Skeletal muscle cell (primary cell): Measurements from ENCODE around the gene RTCA.
"Not testable (repeated sequence)": the region's sequence is repeated elsewhere in the genome, so short reads cannot be mapped to it uniquely, and the experiment has no call there.

Experiments used
- DNase-seq: peaks from one replicate; pipeline ENCODE4 v3.0.0-alpha.2; 2010; ENCODE audit warnings: low read depth
- H3K4me3 ChIP-seq: 2 replicates; pipeline ENCODE4 v1.5.1; 2011; ENCODE audit warnings: low read depth, mild to moderate bottlenecking, control low read depth, low read length, moderate library complexity

RTCA gene

DNA sequence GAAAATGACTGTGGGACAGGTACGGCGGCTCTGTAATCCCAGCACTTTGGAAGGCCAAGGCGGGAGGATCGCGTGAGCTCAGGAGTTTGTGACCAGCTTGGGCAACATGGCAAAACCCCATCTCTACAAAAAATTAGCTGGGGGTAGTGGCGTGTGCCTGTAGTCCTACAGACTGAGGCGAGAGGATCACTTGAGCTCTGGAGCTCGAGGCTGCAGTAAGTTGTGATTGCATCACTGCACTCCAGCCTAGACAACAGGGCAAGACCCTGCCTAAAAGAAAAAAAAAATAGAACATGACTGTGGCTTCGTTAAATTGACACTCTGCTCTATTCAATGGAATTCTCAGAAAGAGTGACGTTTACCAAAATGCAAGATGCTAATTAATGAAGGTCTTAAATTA is 12.5 kb upstream of the RTCA start:
- no peak for DNase-seq
- no peak overlapping the region for H3K4me3 ChIP-seq

DNA sequence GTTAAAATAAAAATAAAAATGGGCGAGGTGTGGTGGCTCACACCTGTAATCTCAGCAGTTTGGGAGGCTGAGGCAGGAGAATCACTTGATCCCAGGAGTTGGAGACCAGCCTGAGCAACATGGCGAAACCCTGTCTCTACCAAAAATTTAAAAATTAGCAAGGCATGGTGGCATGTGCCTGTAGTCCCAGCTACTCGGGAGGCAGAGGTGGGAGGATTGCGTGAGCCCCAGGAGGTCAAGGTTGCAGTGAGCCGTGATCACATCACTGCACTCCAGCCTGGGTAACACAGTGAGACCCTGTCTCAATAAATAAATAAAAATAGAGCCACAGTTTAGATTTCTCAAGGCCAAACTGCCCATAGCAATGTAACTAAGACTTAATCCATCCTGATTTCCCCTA is 9.7 kb upstream of the RTCA start:
- H3K4me3 ChIP-seq, DNase-seq: not testable (repeated sequence)

DNA sequence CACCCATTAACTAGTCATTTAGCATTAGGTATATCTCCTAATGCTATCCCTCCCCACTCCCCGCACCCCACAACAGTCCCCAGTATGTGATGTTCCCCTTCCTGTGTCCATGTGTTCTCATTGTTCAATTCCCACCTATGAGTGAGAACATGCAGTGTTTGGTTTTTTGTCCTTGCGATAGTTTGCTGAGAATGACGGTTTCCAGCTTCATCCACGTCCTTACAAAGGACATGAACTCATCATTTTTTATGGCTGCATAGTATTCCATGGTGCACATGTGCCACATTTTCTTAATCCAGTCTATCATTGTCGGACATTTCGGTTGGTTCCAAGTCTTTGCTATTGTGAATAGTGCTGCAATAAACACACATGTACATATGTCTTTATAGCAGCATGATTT is 7.6 kb upstream of the RTCA start:
- not testable (repeated sequence) for H3K4me3 ChIP-seq, DNase-seq

DNA sequence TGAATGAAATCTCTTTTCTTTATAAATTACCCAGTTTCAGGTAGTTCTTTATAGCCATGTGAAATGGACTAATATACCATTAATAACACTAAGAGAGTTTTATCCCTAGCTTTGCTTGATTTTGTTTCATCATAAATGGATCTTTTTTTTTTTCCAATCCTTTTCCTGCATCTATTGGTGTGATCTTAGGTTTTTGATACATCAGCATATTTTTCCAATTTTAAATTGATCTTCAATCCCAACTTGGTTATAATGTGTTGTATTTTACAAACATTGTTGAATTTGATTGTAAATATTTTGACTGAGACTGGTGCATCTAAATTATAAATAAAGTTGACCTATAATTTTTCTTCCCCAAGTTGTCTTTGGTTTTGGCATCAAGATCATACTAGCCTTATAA is 4.3 kb upstream of the RTCA start:
- no peak overlapping the region for H3K4me3 ChIP-seq
- DNase-seq = no peak

DNA sequence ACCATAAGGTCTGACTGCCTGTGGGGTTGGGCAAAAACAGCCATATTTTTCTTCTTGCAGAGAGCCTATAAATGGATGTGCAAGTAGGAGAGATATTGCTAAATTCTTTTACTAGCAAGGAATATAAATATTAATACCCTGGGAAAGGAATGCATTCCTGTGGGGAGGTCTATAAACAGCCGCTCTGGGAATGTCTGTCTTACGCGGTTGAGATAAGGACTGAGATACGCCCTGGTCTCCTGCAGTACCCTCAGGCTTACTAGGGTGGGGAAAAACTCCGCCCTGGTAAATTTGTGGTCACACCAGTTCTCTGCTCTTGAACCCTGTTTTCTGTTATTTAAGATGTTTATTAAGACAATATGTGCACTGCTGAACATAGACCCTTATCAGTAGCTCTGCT is 1.9 kb upstream of the RTCA start:
- not testable (repeated sequence) for DNase-seq, H3K4me3 ChIP-seq

DNA sequence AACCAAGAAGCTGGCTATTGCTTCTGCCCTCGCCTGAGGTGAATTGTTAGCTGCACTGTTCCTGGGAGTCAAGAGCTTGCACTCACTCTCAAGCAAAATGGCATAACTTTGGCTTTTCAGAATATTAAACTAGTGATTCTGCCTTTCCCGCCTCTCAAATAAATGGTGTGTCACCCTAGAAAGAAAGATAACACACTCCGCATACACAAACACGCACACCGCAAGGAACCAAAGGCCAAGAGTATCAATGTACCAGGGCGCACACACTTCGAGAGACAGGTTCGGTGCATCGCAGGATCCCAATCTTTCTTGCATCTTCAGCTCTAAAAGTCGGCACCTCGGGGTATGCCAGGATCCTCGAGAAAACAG is 470 bp upstream of the RTCA start:
- peak overlapping the region; percentile 96 for H3K4me3 ChIP-seq
- no peak for DNase-seq

DNA sequence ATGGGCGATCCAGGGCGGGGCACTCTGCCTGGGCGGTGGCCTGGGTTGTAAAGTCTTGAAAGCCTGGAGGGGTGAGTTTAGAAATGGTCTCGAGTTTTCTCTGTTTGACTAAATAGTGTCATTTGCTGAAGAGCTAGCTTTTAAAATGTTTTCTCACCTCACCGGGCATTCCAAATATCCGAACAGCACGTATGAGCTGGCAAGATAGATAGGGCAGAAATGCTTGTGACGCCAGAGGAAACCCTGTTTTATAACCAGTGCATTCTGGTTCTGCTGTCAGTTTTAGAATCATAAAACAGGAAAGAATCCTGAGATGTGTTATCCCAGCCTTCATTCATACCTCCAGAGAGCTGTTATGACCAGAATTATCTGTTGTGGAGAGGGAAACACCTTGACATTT is 725 bp downstream of the RTCA start:
- DNase-seq = no peak
- peak overlapping the region; percentile 96 for H3K4me3 ChIP-seq

DNA sequence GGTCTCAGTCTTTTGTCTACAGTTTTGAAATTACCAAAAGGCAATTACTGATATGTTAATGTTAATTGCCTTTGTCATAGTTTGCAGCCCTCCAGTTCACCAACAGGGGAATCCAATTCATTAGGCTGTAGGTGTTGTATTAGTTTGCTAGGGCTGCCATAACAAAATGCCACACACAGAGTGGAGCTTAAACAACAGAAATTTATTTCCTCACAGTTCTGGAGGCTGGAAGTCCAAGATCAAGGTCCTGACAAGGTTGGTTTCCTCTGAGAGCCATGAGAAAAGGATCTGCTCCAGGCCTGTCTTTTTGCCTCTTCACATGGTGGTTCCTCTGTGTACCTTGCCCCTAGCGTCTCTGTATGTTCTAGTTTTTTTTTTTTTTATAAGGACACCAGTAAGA is 1.3 kb downstream of the RTCA start:
- H3K4me3 ChIP-seq = peak overlapping the region; percentile 96
- no peak for DNase-seq

DNA sequence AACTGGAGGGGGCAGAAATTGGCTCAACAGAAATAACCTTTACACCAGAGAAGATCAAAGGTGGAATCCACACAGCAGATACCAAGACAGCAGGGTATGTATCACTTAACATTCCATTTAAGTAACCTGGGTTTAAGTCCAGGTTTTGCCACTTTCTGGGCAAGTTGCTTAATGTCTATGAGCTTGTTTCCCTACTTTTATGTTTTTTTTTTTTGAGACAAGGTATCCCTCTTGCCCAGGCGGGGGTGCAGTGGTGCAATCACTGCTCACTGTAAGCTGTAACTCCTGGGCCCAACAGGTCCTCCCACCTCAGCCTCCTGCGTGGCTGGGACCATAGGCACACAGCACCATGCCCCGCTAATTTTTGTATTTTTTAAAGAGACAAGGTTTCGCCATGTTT is 2.2 kb downstream of the RTCA start:
- no peak overlapping the region for H3K4me3 ChIP-seq
- no peak for DNase-seq

DNA sequence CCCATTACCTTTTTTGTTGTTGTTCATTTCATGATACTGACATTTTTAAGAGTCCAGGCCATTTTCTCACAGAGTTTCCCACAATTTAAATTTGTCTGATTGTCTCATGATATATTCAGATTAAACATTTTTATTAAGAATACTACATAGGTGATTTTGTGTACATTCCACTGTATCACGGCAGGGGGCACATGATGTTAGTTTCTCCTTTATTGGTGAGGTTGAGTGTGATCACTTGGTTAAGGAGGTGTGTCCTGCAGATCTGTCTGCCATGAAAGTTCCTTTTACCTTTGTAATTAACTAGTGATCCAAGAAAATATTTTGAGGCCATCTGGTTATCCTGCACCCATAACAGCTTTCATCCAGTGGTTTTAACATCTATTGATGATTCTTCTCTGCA is 11.8 kb downstream of the RTCA start:
- no peak for DNase-seq
- H3K4me3 ChIP-seq = no peak overlapping the region

DNA sequence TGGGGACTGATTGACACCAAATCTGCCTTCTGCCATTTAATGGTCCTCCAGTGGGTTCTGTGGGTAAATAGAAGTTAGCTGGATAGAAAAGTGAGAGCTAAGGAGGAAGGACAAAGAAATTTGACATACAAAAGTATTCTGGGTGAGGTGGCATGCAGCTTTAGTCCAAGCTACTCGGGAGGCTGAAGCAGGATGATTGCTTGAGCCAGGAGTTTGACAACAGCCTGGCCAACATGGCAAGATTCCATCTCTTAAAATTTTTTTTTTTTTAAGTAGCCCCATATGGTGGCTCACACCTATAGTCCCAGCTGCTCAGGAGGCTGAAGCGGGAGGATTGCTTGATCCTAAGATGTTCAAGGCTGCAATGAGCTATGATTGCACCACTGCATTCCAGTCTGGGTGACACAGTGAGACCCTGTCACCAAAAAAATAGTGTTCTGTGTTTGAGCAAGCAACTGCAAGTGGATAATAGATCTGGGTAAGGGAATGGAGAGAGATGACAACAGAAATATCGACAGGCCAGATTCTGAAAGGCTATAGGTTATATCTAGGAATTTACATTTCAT is 13.4 kb downstream of the RTCA start:
- H3K4me3 ChIP-seq = no peak overlapping the region
- no peak for DNase-seq

DNA sequence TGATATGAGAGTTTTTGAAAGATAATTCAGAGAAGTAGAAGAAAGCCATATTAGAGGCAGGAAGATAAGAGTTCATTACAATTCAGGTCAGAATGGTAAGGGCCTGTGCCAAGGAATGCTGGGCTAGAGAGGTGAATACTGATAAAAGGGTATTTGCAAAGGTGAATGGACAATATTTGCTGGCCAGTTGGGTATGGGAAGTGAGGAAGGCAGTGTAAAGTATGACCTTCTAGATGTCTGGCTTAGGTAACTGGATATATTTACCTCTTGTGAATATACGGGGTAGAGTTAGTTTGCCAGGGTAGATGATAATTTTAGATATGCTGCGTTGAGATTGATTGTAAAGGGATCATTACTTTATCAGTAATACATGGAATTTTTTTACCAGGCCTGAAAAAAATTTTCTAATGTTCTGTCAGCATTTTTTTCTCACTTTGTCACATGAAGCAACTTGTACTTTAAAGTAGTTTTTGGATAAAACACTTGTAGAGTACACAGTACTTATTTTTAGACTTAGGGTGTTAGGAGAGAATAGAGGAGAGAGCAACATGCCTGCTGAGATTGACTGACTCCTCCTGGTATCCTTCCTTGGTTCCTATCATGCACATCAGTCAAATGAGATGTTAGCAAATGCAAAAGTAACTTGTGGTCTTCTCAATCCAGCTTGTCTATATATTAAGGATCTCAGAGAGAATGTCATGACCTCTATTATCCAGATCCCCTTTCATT is 14.1 kb downstream of the RTCA start:
- no peak overlapping the region for H3K4me3 ChIP-seq
- no peak for DNase-seq

DNA sequence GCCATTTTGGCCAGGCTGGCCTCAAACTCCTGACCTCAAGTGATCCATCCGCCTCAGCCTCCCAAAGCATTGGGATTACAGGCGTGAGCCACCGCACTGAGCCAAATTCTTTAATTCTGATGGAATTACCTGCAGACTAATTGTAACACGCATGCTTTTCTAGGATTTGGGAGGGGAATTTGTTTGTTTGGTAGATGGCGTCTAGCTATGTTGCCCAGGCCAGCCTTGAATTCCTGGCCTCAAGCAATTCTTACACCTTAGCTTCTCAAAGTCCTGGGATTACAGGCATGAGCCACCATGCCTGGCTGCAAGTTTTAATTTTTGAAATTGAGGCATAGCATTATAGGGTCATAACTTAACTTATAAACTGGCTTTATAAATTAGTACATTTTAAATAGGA is 18.6 kb downstream of the RTCA start:
- no peak for DNase-seq

DNA sequence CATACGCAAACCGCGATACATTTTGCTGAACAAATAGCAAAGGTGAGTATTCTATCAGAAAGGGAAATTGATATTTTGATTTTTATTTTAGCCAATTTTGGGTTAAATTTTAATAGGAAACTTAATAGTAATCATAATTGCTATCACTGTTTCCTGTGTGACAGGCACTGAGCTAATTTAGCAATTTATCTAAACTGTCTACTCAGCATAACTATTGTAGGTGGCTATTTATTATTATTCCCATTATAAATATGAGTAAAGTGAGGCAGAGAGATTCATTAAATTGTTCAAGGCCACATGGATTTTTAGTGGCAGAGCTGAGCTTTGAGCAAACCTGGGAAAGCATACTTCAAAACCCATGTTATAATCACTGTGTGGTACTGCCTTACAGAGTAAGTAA is 21.1 kb downstream of the RTCA start:
- no peak overlapping the region for H3K4me3 ChIP-seq
- DNase-seq = no peak

More for the DNA sequence above, 18.6 kb downstream of the RTCA start:
- no peak overlapping the region for H3K4me3 ChIP-seq

DNA sequence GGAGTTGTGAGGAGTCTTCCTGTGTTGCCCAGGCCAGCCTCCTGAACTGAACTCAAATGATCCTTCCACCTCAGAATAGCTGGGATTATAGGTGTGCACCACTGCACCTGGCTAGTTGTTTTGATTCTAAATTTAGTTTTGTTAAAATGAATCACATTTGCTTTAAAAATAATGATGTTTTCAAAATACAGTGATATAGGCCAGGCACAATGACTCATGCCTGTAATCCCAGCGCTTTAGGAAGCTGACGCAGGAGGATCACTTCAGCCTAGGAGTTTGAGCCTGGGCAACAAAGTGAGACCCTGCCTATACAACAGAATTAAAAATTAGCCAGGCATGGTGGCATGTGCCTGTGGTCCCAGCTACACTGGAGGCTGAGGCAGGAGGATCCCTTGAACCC is 24.3 kb downstream of the RTCA start:
- DNase-seq = no peak
- no peak overlapping the region for H3K4me3 ChIP-seq

DNA sequence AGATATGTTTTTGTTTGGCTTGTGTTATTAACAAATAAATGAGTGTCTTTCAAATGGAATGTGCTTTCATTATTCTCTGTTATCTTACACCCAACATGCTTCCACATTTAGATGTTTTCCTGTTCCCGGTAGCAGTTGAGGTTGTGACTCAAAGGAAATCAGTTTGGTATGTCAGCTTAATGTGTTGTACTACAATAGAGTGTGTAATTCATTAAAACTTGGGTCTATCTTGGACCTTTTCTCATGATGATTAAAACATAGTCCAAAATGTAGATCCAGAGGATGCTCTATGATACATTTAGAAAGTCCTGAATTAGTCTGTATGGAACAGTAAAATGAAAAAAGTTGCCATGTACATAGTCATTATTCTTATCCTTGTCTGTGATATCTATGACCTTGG is 26.7 kb downstream of the RTCA start:
- H3K4me3 ChIP-seq = no peak overlapping the region
- no peak for DNase-seq

DNA sequence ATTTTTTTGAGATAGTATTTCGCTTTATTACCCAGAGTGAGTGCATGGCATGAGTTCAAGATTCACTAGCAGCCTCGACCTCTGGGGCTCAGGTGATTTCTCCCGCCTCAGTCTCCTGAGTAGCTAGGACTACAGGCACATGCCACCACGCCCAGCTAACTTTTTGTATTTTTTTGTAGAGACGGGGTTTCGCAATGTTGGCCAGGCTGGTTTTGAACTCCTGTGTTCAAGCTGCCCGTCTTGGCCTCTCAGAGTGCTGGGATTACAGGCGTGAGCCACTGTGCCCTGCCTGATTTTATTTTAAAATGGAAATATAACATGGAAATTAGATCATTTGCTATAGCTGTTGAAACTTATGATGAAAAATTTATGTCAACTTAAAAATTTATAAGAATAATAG is 30.1 kb downstream of the RTCA start:
- no peak overlapping the region for H3K4me3 ChIP-seq
- DNase-seq = no peak

DNA sequence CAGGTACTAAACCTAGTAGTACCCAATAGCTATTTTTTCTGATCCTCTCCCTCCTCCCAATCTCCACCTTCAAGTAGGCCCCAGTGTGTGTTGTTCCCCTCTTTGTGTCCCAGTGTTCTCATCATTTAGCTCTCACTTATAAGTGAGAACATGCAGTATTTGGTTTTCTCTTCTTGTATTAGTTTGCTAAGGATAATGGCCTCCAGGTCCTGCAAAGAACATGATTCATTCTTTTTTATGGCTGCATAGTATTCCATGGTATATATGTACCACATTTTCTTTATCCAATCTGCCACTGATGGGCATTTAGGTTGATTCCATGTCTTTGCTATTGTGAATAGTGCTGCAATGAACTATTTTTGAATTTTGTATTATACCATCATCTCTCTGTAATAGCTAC is 31.0 kb downstream of the RTCA start:
- not testable (repeated sequence) for H3K4me3 ChIP-seq, DNase-seq

DNA sequence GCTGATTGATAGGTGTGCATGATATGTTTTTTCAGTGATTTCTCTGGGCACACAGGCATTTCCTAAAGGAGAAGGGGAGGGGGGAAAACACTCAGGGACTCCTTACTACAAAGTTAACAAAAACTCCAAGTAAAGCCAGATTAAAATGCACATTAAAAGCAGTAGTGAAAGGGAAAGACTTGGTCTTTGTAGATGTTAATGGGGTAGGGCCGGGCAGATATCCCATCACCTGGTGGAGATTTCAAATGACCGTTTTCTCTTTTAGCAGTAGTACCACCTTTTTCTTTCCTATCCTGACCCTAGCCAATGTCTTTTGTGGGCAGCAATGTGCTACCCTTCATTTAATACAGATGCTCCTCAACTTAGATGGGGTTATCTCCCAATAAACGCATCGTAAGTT is 32.5 kb downstream of the RTCA start:
- DNase-seq = no peak
- H3K4me3 ChIP-seq = no peak overlapping the region

DNA sequence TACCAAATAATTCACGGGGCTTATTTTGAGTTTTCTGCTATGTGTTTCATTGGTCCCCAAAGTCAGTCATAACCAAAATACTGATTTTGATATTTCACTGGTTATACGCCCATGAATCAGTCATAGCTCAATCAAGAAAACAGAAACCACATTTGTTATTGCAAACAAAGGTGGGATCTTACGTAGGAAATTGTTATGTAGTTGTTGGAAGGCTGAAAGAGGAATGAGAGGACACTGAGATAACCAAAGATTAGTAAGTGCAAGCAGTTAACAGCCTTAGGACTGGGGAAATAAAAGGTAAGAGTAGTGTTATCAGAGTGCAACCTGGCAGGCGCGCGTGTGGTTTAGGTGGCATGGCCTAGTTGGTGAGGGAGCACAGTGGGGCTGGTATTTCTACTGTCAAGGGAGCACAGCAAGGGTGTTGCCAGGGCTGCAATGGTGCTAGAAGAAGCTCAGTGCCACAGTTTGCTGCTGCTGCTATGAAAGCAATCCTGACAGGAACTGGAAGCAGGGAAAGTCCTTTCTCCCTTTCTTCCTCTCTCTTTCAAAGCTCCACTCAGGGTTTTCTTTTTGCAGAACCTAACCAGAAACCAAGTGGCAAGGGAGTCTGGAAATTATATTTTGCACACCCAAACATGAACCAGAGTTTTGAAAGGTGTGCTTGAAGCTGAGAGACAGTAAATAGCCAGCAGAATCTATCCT is 33.7 kb downstream of the RTCA start:
- H3K4me3 ChIP-seq = no peak overlapping the region
- no peak for DNase-seq

DNA sequence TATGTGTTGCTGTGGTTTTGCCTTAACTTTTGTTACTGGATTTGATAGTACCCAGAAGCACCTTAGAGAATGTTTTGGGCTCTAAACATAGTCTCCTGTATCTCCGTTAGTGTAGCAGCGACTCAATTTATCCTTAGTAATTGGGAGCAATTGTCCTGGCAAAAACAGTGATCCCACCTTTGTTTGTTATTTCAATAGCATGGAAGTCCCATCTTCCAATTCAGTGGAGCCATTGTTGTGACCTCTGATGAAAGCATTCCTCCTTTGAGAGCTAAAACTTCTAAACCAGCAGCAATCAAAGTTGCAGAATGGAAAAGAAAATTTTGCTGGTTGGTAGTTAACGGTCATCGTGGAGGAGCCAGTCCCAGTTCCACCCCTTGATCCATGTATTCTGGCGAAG is 34.7 kb downstream of the RTCA start:
- no peak for DNase-seq
- H3K4me3 ChIP-seq = no peak overlapping the region
